Fibroblast of lung (primary cell): ENCODE results near the gene DMRTC2. TPM values are rescaled to one million over a fixed set of nuclear protein-coding genes. Genes with fewer than 3 reads are reported as not detected.

ENCODE experiments used
- DNase-seq, 2 donors: peaks; one replicate each; pipeline versions ENCODE4 v3.0.0 to v3.0.0-alpha.2; 2010; ENCODE audit warnings: low read depth in 2 of 2
- H2AFZ ChIP-seq: 2 replicates; pipeline ENCODE4 v1.5.1; 2012; ENCODE audit warnings: low read length, control low read depth, inconsistent platforms
- H3K27ac ChIP-seq: 2 replicates; pipeline ENCODE4 v1.5.1; 2011; ENCODE audit warnings: low read length, control low read depth; ENCODE audit not compliant: insufficient read depth
- H3K27me3 ChIP-seq: 2 replicates; pipeline ENCODE4 v1.5.1; 2011; ENCODE audit warnings: mild to moderate bottlenecking, low read length; ENCODE audit not compliant: control insufficient read depth, insufficient read depth
- H3K36me3 ChIP-seq: 2 replicates; pipeline ENCODE4 v1.5.1; 2011; ENCODE audit warnings: low read length; ENCODE audit not compliant: control insufficient read depth, insufficient read depth
- H3K4me1 ChIP-seq: 2 replicates; pipeline ENCODE4 v1.5.1; 2011; ENCODE audit warnings: low read length; ENCODE audit not compliant: control insufficient read depth, insufficient read depth; ENCODE audit errors: extremely low read depth
- H3K4me2 ChIP-seq: 2 replicates; pipeline ENCODE4 v1.5.1; 2011; ENCODE audit warnings: low read length, control low read depth; ENCODE audit not compliant: insufficient read depth; ENCODE audit errors: extremely low read depth
- H3K4me3 ChIP-seq, 4 experiments: fragments of 200-600 bp in 1 of 4; sonication (generic) in 1 of 4; replicated peaks in 1 of 4; 2 replicates each; pipeline ENCODE4 v1.5.1; 2011 to 2016; ENCODE audit warnings: low read length in 4 of 4, low read depth in 3 of 4, mild to moderate bottlenecking in 3 of 4, control low read depth in 2 of 4, inconsistent platforms in 1 of 4, mixed read lengths in 1 of 4; ENCODE audit not compliant: insufficient read depth in 1 of 4; ENCODE audit errors: control extremely low read depth in 1 of 4
- H3K79me2 ChIP-seq: 2 replicates; pipeline ENCODE4 v1.5.1; 2012; ENCODE audit warnings: mild to moderate bottlenecking, low read length, inconsistent platforms; ENCODE audit not compliant: control insufficient read depth, insufficient read depth
- H3K9ac ChIP-seq: 2 replicates; pipeline ENCODE4 v1.5.1; 2011; ENCODE audit warnings: mild to moderate bottlenecking, low read length, control low read depth; ENCODE audit not compliant: insufficient read depth
- H3K9me3 ChIP-seq: 2 replicates; pipeline ENCODE4 v1.5.1; 2012; ENCODE audit warnings: low read depth, low read length; ENCODE audit not compliant: control insufficient read depth, insufficient read depth
- H4K20me1 ChIP-seq: 2 replicates; pipeline ENCODE4 v1.5.1; 2011; ENCODE audit warnings: low read length; ENCODE audit not compliant: control insufficient read depth, insufficient read depth; ENCODE audit errors: extremely low read depth
- EZH2 ChIP-seq: IDR thresholded peaks from 2 replicates; pipeline ENCODE4 v1.5.1; 2012; ENCODE audit warnings: low read length, control low read depth, mild to moderate bottlenecking; ENCODE audit errors: missing control alignments
- polyA plus RNA-seq, 2 donors: library from polyadenylated mRNA; depleted of rRNA in 1 of 2; stranded (reverse) in 1 of 2; unstranded in 1 of 2; fragments of >200 nt; gene quantifications; 2 replicates each; pipeline ENCODE4 v1.2.1, GENCODE V29; 2011 to 2012; ENCODE audit warnings: missing spikeins in 1 of 2
- total RNA-seq: library from RNA; depleted of rRNA; stranded (reverse); fragments of >200 nt; gene quantifications from 2 replicates; pipeline ENCODE4 v1.2.1, GENCODE V29; 2014
- TF ChIP-seq, protein P1 (sequence below), 2 donors: IDR thresholded peaks in 1 of 2; conservative IDR thresholded peaks in 1 of 2; 1 replicate in 1 of 2; 2 replicates in 1 of 2; pipeline ENCODE4 v1.5.1; 2011 to 2012; ENCODE audit warnings: low read length in 2 of 2, control low read depth in 1 of 2, inconsistent platforms in 1 of 2, low read depth in 1 of 2, mild to moderate bottlenecking in 1 of 2

DMRTC2 gene
- total and polyA plus RNA-seq, 2 donors (not counting 1 experiment from before 2014, with no cell fraction given) = not detected

DNA sequence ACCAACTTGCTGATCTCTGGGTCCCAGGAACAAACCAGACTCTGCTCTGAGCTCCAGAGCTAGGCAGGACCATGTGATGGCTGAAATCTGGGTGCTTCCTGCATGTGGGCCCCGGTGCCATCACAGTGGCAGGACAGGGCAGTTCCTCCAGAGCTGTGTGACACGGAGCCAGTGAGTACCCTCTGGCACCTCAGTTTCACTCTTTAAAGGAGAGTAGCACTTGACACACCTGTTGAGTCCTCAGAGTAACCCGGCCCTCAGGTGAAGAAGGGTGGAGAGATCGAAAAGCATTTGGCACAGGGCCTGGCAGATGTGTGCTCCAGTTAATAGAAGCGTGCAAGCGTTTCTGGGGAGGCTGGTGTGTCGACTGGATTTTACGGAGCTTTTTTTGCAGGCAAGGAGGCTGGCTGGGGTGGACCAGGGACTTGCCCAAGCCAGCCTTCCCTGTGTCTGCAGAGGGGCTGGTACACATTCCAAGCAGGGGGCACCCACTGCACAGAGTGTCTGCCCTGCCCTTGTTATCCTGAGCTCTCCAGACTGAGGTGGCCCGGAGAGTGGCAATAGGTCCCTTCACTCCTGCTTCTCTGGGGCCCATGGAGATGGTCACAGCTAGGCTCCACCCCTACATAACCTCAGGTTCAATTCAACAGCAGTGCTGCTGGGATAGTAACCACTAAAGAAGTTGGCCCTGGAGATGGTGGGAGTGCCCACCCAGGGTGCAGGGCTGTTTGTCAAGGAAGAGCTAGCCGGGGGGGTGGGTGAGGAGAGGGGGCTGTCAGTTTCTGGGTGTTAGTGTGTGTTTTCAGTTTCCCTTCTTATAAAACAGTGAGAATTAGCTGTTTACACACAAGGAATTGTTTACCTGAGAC lies 23.5 kb downstream of the DMRTC2 start:
- Histone ChIP-seq H3K27ac (no peak overlapping the region), H3K4me1 (no peaks in the 10 kb centered on the region), H3K27me3 (no peaks in the 10 kb centered on the region), H2AFZ (no peak overlapping the region), H3K36me3 (peaks cover 38% of the 10 kb centered on the region), H3K9ac (no peak overlapping the region), H3K9me3 (no peaks in the 10 kb centered on the region), H3K79me2 (peaks cover 40% of the 10 kb centered on the region), H4K20me1 (peaks cover 3% of the 10 kb centered on the region), H3K4me3 (no peak overlapping the region), H3K4me2 (no peak overlapping the region)
- DNase-seq = no peak
- TF ChIP-seq, protein P1, sequence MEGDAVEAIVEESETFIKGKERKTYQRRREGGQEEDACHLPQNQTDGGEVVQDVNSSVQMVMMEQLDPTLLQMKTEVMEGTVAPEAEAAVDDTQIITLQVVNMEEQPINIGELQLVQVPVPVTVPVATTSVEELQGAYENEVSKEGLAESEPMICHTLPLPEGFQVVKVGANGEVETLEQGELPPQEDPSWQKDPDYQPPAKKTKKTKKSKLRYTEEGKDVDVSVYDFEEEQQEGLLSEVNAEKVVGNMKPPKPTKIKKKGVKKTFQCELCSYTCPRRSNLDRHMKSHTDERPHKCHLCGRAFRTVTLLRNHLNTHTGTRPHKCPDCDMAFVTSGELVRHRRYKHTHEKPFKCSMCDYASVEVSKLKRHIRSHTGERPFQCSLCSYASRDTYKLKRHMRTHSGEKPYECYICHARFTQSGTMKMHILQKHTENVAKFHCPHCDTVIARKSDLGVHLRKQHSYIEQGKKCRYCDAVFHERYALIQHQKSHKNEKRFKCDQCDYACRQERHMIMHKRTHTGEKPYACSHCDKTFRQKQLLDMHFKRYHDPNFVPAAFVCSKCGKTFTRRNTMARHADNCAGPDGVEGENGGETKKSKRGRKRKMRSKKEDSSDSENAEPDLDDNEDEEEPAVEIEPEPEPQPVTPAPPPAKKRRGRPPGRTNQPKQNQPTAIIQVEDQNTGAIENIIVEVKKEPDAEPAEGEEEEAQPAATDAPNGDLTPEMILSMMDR (conservative IDR thresholded peaks at IDR 0.05 in 1 of 2, IDR thresholded peaks at IDR 0.05 in 1 of 2; ENCODE audit: low read depth in 1 of 2, low read length in 2 of 2) = no peak
- TF ChIP-seq EZH2 = no peak

DNA sequence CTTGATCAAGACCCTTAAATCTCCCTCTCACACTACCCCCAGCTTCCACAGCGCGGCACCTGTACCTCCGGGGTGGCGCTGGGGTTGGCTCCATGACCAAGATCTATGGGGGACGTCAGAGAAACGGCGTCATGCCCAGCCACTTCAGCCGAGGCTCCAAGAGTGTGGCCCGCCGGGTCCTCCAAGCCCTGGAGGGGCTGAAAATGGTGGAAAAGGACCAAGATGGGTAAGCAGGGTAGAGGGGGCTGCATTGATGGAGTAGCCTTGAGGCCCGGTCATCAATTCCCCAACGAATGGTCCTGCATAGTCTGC lies 24.1 kb downstream of the DMRTC2 start:
- peaks cover 3% of the 10 kb centered on the region for H4K20me1 ChIP-seq
- no peaks in the 10 kb centered on the region for H3K9me3 ChIP-seq
- H3K4me3 ChIP-seq = no peak overlapping the region
- H3K4me2 ChIP-seq = no peak overlapping the region
- peaks cover 35% of the 10 kb centered on the region for H3K79me2 ChIP-seq
- peaks cover 35% of the 10 kb centered on the region for H3K36me3 ChIP-seq
- DNase-seq = no peak
- TF ChIP-seq, protein P1 (conservative IDR thresholded peaks at IDR 0.05 in 1 of 2, IDR thresholded peaks at IDR 0.05 in 1 of 2; ENCODE audit: low read depth in 1 of 2, low read length in 2 of 2) = no peak
- TF ChIP-seq EZH2 = no peak
- H3K9ac ChIP-seq = no peak overlapping the region
- H3K27ac ChIP-seq = no peak overlapping the region
- no peak overlapping the region for H2AFZ ChIP-seq
- H3K27me3 ChIP-seq = no peaks in the 10 kb centered on the region
- H3K4me1 ChIP-seq = no peaks in the 10 kb centered on the region

GRCh38 chr19:41869374-41869955 lies 24.6 kb downstream of the DMRTC2 start:
- no peaks in the 10 kb centered on the region for H3K4me1 ChIP-seq
- no peak overlapping the region for H3K4me2 ChIP-seq
- H2AFZ ChIP-seq = no peak overlapping the region
- no peaks in the 10 kb centered on the region for H3K27me3 ChIP-seq
- no peak for DNase-seq
- no peak overlapping the region for H3K4me3 ChIP-seq
- no peak overlapping the region for H3K9ac ChIP-seq
- H3K9me3 ChIP-seq = no peaks in the 10 kb centered on the region
- H3K79me2 ChIP-seq = peaks cover 30% of the 10 kb centered on the region
- H4K20me1 ChIP-seq = peaks cover 3% of the 10 kb centered on the region
- H3K27ac ChIP-seq = no peak overlapping the region
- peaks cover 32% of the 10 kb centered on the region for H3K36me3 ChIP-seq
- TF ChIP-seq, protein P1 (conservative IDR thresholded peaks at IDR 0.05 in 1 of 2, IDR thresholded peaks at IDR 0.05 in 1 of 2; ENCODE audit: low read depth in 1 of 2, low read length in 2 of 2) = no peak
- TF ChIP-seq EZH2 = no peak
